ENCODE results near the gene APOO. TPM values are rescaled to one million over a fixed set of nuclear protein-coding genes. Genes with fewer than 3 reads are reported as not detected.

The APOO gene
- polyA plus RNA-seq, 1 donor (not counting 4 experiments of a cell fraction or from before 2014, with no cell fraction given) = 22.7 TPM

GRCh38 chrX:23815376-23815775 lies 92.4 kb downstream of the APOO start:
- Histone ChIP-seq H3K79me2 (ENCODE audit: control insufficient read depth, insufficient read depth, low read length) (no peaks in the 10 kb centered on the region), H3K4me2 (ENCODE audit: control insufficient read depth, extremely low read depth, insufficient read depth, low read depth, low read length) (no peak overlapping the region), H3K9me3 (ENCODE audit: control insufficient read depth, low read depth, low read length) (no peaks in the 10 kb centered on the region), H3K36me3 (ENCODE audit: control insufficient read depth in 2 of 2, extremely low read depth in 1 of 2, insufficient read depth in 2 of 2, low read length in 2 of 2) (no peaks in the 10 kb centered on the region), H3K4me3 (ENCODE audit: control insufficient read depth in 2 of 3, extremely low read depth in 1 of 3, insufficient read depth in 2 of 3, low read depth in 1 of 3, low read length in 3 of 3) (no peak overlapping the region), H3K9me1 (ENCODE audit: control insufficient read depth, extremely low read depth, insufficient read depth, low read length) (no peaks in the 10 kb centered on the region), H2AFZ (ENCODE audit: control insufficient read depth, low read length) (no peak overlapping the region), H3K27ac (ENCODE audit: control insufficient read depth, insufficient read depth, low read length) (no peak overlapping the region), H3K9ac (ENCODE audit: control insufficient read depth, extremely low read depth, insufficient read depth, low read length) (no peak overlapping the region), H3K4me1 (ENCODE audit: control insufficient read depth, extremely low read depth, insufficient read depth, low read length) (peaks cover 12% of the 10 kb centered on the region), H4K20me1 (ENCODE audit: control insufficient read depth, extremely low read depth, insufficient read depth, low read length) (no peaks in the 10 kb centered on the region), H3K27me3 (ENCODE audit: control insufficient read depth, extremely low read depth, insufficient read depth, low read length) (no peaks in the 10 kb centered on the region)
- dilution Hi-C loops (cut with MboI; ENCODE audit: extremely low pct_ligation_motif_present, low sequenced_read_pairs) = no loop called here
- DNase-seq (ENCODE audit: low read depth, low spot score) = no peak
- no peak for FAIRE-seq
- TF ChIP-seq EZH2 (IDR thresholded peaks at IDR 0.05; ENCODE audit: low read length) (no peak), CTCF (optimal IDR thresholded peaks at IDR 0.05 in 1 of 3, IDR thresholded peaks at IDR 0.05 in 1 of 3, conservative IDR thresholded peaks at IDR 0.05 in 1 of 3; ENCODE audit: extremely low read depth in 1 of 3, insufficient read depth in 2 of 3, low read length in 3 of 3) (no peak)

- H3K27ac ChIP-seq (ENCODE audit: control insufficient read depth, insufficient read depth, low read length) = no peak overlapping the region
- no peak for DNase-seq (ENCODE audit: low read depth, low spot score)
- H3K4me3 ChIP-seq (ENCODE audit: control insufficient read depth in 2 of 3, extremely low read depth in 1 of 3, insufficient read depth in 2 of 3, low read depth in 1 of 3, low read length in 3 of 3) = no peak overlapping the region
- TF ChIP-seq CTCF (optimal IDR thresholded peaks at IDR 0.05 in 1 of 3, IDR thresholded peaks at IDR 0.05 in 1 of 3, conservative IDR thresholded peaks at IDR 0.05 in 1 of 3; ENCODE audit: extremely low read depth in 1 of 3, insufficient read depth in 2 of 3, low read length in 3 of 3) (no peak), EZH2 (IDR thresholded peaks at IDR 0.05; ENCODE audit: low read length) (no peak)
- H4K20me1 ChIP-seq (ENCODE audit: control insufficient read depth, extremely low read depth, insufficient read depth, low read length) = no peaks in the 10 kb centered on the region
- no peak for FAIRE-seq
- H3K9me1 ChIP-seq (ENCODE audit: control insufficient read depth, extremely low read depth, insufficient read depth, low read length) = no peaks in the 10 kb centered on the region
- no peaks in the 10 kb centered on the region for H3K79me2 ChIP-seq (ENCODE audit: control insufficient read depth, insufficient read depth, low read length)
- no peak overlapping the region for H3K4me2 ChIP-seq (ENCODE audit: control insufficient read depth, extremely low read depth, insufficient read depth, low read depth, low read length)
- H3K36me3 ChIP-seq (ENCODE audit: control insufficient read depth in 2 of 2, extremely low read depth in 1 of 2, insufficient read depth in 2 of 2, low read length in 2 of 2) = no peaks in the 10 kb centered on the region
- dilution Hi-C loops (cut with MboI; ENCODE audit: extremely low pct_ligation_motif_present, low sequenced_read_pairs) = no loop called here
- peaks cover 8% of the 10 kb centered on the region for H3K4me1 ChIP-seq (ENCODE audit: control insufficient read depth, extremely low read depth, insufficient read depth, low read length)
- no peaks in the 10 kb centered on the region for H3K27me3 ChIP-seq (ENCODE audit: control insufficient read depth, extremely low read depth, insufficient read depth, low read length)
- H3K9ac ChIP-seq (ENCODE audit: control insufficient read depth, extremely low read depth, insufficient read depth, low read length) = no peak overlapping the region
- H2AFZ ChIP-seq (ENCODE audit: control insufficient read depth, low read length) = no peak overlapping the region
- no peaks in the 10 kb centered on the region for H3K9me3 ChIP-seq (ENCODE audit: control insufficient read depth, low read depth, low read length)
These were observed 93.9 kb downstream of the APOO start for GRCh38 chrX:23813808-23814207.
